UCSD-AML1 (cell line): ENCODE results near the gene CTDSPL.

ENCODE experiments used
- DNase-seq: peaks from one replicate; lab custom pipeline; 2025; ENCODE audit not compliant: unreplicated experiment; lab: John Stamatoyannopoulos, UW

Gene CTDSPL

GRCh38 chr3:37941608-37942508 lies 80.2 kb downstream of the CTDSPL start:
- DNase-seq = no peak

- DNase-seq = no peak
Observed at GRCh38 chr3:37942646-37943045, 81.0 kb downstream of the CTDSPL start.

GRCh38 chr3:37943126-37943525 lies 81.4 kb downstream of the CTDSPL start:
- DNase-seq = no peak

- no peak for DNase-seq
Observed at GRCh38 chr3:37943631-37944314, 82.1 kb downstream of the CTDSPL start.

- no peak for DNase-seq
Observed at GRCh38 chr3:37944391-37944842, 82.7 kb downstream of the CTDSPL start.

- DNase-seq = no peak
Observed at GRCh38 chr3:37945156-37945806, 83.6 kb downstream of the CTDSPL start.

- DNase-seq = no peak
Observed at GRCh38 chr3:37945807-37946530, 84.3 kb downstream of the CTDSPL start.

- no peak for DNase-seq
Observed at GRCh38 chr3:37946531-37946889, 84.8 kb downstream of the CTDSPL start.

GRCh38 chr3:37949866-37950265 lies 88.2 kb downstream of the CTDSPL start:
- no peak for DNase-seq

GRCh38 chr3:37952564-37952963 lies 90.9 kb downstream of the CTDSPL start:
- DNase-seq = no peak

- DNase-seq = no peak
Observed at GRCh38 chr3:37953226-37953625, 91.5 kb downstream of the CTDSPL start.

GRCh38 chr3:37953707-37954394 lies 92.2 kb downstream of the CTDSPL start:
- no peak for DNase-seq

- no peak for DNase-seq
Observed at GRCh38 chr3:37954881-37955280, 93.2 kb downstream of the CTDSPL start.

- no peak for DNase-seq
Observed at GRCh38 chr3:37955918-37956707, 94.4 kb downstream of the CTDSPL start.

- no peak for DNase-seq
Observed at GRCh38 chr3:37956723-37957538, 95.3 kb downstream of the CTDSPL start.

GRCh38 chr3:37957539-37957936 lies 95.9 kb downstream of the CTDSPL start:
- DNase-seq = no peak

GRCh38 chr3:37961622-37962431 lies 100.1 kb downstream of the CTDSPL start:
- DNase-seq = no peak

GRCh38 chr3:37963016-37963415 lies 101.3 kb downstream of the CTDSPL start:
- DNase-seq = no peak
